ENCODE measurements around the gene CAMK2D. TPM values are rescaled to one million over a fixed set of nuclear protein-coding genes. Genes with fewer than 3 reads are reported as not detected.

The CAMK2D gene
- total and polyA plus RNA-seq, 12 donors, result 55.6 to 286 (median 221) TPM

GRCh38 chr4:113739197-113739596, 22.3 kb downstream of the CAMK2D start:
- TF ChIP-seq CTCF (IDR thresholded peaks at IDR 0.05), result no peak
- Histone ChIP-seq H3K27me3 (no peaks in the 10 kb centered on the region), H3K4me1 (peaks cover 0 to 74% (median 42%) of the 10 kb centered on the region in 9 donors), H3K4me3 (no peak overlapping the region), H3K36me3 (no peaks in the 10 kb centered on the region), H3K9me3 (peaks cover 0 to 3% (median 0%) of the 10 kb centered on the region in 11 donors), H3K27ac (peak overlapping the region in 6 of 10 donors; percentile 1 to 41 (median 16))
- intact Hi-C loops (cut with DNase I), result loop anchor here in 2 of 10 donors (5.0 to 10.0 kb wide), 2 partner anchors 42 to 54 kb away; no protein-coding TSS in a partner anchor
- DNase-seq (no peak), ATAC-seq (peak in 5 of 8 donors; percentile 10 to 64 (median 55))

- intact Hi-C loops (cut with DNase I), result loop anchor here in 2 of 10 donors (5.0 to 10.0 kb wide), 2 partner anchors 41 to 53 kb away; no protein-coding TSS in a partner anchor
- no peaks in the 10 kb centered on the region for H3K27me3 ChIP-seq
- peak overlapping the region in 6 of 10 donors; percentile 1 to 48 (median 20) for H3K27ac ChIP-seq
- ATAC-seq, result peak in 3 of 8 donors; percentile 13 to 45 (median 30)
- DNase-seq, result no peak
- peaks cover 0 to 3% (median 0%) of the 10 kb centered on the region in 11 donors for H3K9me3 ChIP-seq
- TF ChIP-seq CTCF (IDR thresholded peaks at IDR 0.05), result no peak
- H3K4me3 ChIP-seq, result no peak overlapping the region
- H3K4me1 ChIP-seq, result peaks cover 0 to 76% (median 48%) of the 10 kb centered on the region in 9 donors
- H3K36me3 ChIP-seq, result no peaks in the 10 kb centered on the region
Observed at GRCh38 chr4:113738251-113738650, 23.3 kb downstream of the CAMK2D start.

- ATAC-seq, result no peak
Observed at GRCh38 chr4:113733685-113734084, 27.9 kb downstream of the CAMK2D start.

GRCh38 chr4:113732967-113733527, 28.5 kb downstream of the CAMK2D start:
- no peak for DNase-seq
- Histone ChIP-seq H3K27ac (peak overlapping the region in 2 of 10 donors; percentile 2 to 3), H3K4me1 (peaks cover 0 to 64% (median 43%) of the 10 kb centered on the region in 9 donors), H3K4me3 (no peak overlapping the region), H3K9me3 (peaks cover 0 to 3% (median 0%) of the 10 kb centered on the region in 11 donors), H3K36me3 (no peaks in the 10 kb centered on the region), H3K27me3 (no peaks in the 10 kb centered on the region)
- TF ChIP-seq CTCF (IDR thresholded peaks at IDR 0.05), result no peak
- intact Hi-C loops (cut with DNase I), result loop anchor here in 1 of 10 donors (10.0 kb wide), 1 partner anchor 48 kb away; no protein-coding TSS in a partner anchor
- ATAC-seq, result no peak
- 47 to 49% methylated on average over 1 of the region's 1 CpG for WGBS, 2 donors

More at GRCh38 chr4:113733685-113734084, 27.9 kb downstream of the CAMK2D start:
- Histone ChIP-seq H3K4me3 (no peak overlapping the region), H3K27me3 (no peaks in the 10 kb centered on the region), H3K4me1 (peaks cover 0 to 68% (median 49%) of the 10 kb centered on the region in 9 donors), H3K27ac (peak overlapping the region in 2 of 10 donors; percentile 2 to 15), H3K9me3 (peaks cover 0 to 3% (median 0%) of the 10 kb centered on the region in 11 donors), H3K36me3 (no peaks in the 10 kb centered on the region)
- TF ChIP-seq CTCF (IDR thresholded peaks at IDR 0.05), result no peak
- intact Hi-C loops (cut with DNase I), result loop anchor here in 1 of 10 donors (10.0 kb wide), 1 partner anchor 49 kb away; no protein-coding TSS in a partner anchor
- no peak for DNase-seq

Measured in heart right ventricle (tissue), 16 donors.